Measurements from ENCODE around the gene OR6B3. TPM values are rescaled to one million over a fixed set of nuclear protein-coding genes. Genes with fewer than 3 reads are reported as not detected.

OR6B3 gene
- total RNA-seq, 3 donors from 2014 or later (not counting 1 experiment from before 2014, with no cell fraction given), result not detected

- H3K27ac ChIP-seq (ENCODE audit: low read length), result no peak overlapping the region
- DNase-seq (no peak), ATAC-seq (no peak)
- no peak for TF ChIP-seq CTCF (IDR thresholded peaks at IDR 0.05)
- no peaks in the 10 kb centered on the region for H3K36me3 ChIP-seq (ENCODE audit: control insufficient read depth, insufficient read depth, low read length)
- no peak overlapping the region for H3K4me3 ChIP-seq (ENCODE audit: low read length)
- H3K9me3 ChIP-seq (ENCODE audit: control insufficient read depth, insufficient read depth, low read length), result no peaks in the 10 kb centered on the region
- H3K9me3 Mint-ChIP-seq, result no peaks in the 10 kb centered on the region
- no peak overlapping the region for H3K4me3 Mint-ChIP-seq
- peaks cover 0 to 4% of the 10 kb centered on the region in 2 donors for H3K4me1 Mint-ChIP-seq
- intact Hi-C loops (cut with micrococcal nuclease), result no loop called here
- no peaks in the 10 kb centered on the region for H3K27me3 ChIP-seq (ENCODE audit: control insufficient read depth, insufficient read depth, low read length)
- no peaks in the 10 kb centered on the region for H3K4me1 ChIP-seq (ENCODE audit: control insufficient read depth, insufficient read depth, low read length)
- no peak overlapping the region for H3K27ac Mint-ChIP-seq
- H3K36me3 Mint-ChIP-seq, result no peaks in the 10 kb centered on the region
- peaks cover 27 to 42% of the 10 kb centered on the region in 2 donors for H3K27me3 Mint-ChIP-seq (ENCODE audit: low read depth in 2 of 2)
- 51% methylated on average over 13 of the region's 13 CpGs for WGBS (ENCODE audit: insufficient coverage)
These were observed 2.0 kb upstream of the OR6B3 start for GRCh38 chr2:240055177-240055917.

- intact Hi-C loops (cut with micrococcal nuclease), result no loop called here
- Histone ChIP-seq H3K9me3 (ENCODE audit: control insufficient read depth, insufficient read depth, low read length) (no peaks in the 10 kb centered on the region), H3K27me3 (ENCODE audit: control insufficient read depth, insufficient read depth, low read length) (no peaks in the 10 kb centered on the region), H3K4me1 (ENCODE audit: control insufficient read depth, insufficient read depth, low read length) (no peaks in the 10 kb centered on the region), H3K27ac (ENCODE audit: low read length) (no peak overlapping the region), H3K4me3 (ENCODE audit: low read length) (no peak overlapping the region), H3K36me3 (ENCODE audit: control insufficient read depth, insufficient read depth, low read length) (no peaks in the 10 kb centered on the region)
- no peak for TF ChIP-seq CTCF (IDR thresholded peaks at IDR 0.05)
- Mint-ChIP-seq H3K9me3 (no peaks in the 10 kb centered on the region), H3K27ac (no peak overlapping the region), H3K4me1 (peaks cover 0 to 4% of the 10 kb centered on the region in 2 donors), H3K4me3 (no peak overlapping the region), H3K27me3 (ENCODE audit: low read depth in 2 of 2) (peaks cover 36 to 50% of the 10 kb centered on the region in 2 donors), H3K36me3 (no peaks in the 10 kb centered on the region)
- WGBS (ENCODE audit: insufficient coverage), result 86% methylated on average over 12 of the region's 12 CpGs
- no peak for ATAC-seq
- DNase-seq, result no peak
These were observed 797 bp downstream of the OR6B3 start for GRCh38 chr2:240052524-240052923.

- Mint-ChIP-seq H3K36me3 (no peaks in the 10 kb centered on the region), H3K9me3 (no peaks in the 10 kb centered on the region), H3K4me1 (peaks cover 0 to 4% of the 10 kb centered on the region in 2 donors), H3K4me3 (no peak overlapping the region), H3K27ac (no peak overlapping the region), H3K27me3 (ENCODE audit: low read depth in 2 of 2) (peaks cover 36 to 56% of the 10 kb centered on the region in 2 donors)
- WGBS (ENCODE audit: insufficient coverage), result 82% methylated on average over 4 of the region's 4 CpGs
- no peak for TF ChIP-seq CTCF (IDR thresholded peaks at IDR 0.05)
- Histone ChIP-seq H3K27me3 (ENCODE audit: control insufficient read depth, insufficient read depth, low read length) (no peaks in the 10 kb centered on the region), H3K9me3 (ENCODE audit: control insufficient read depth, insufficient read depth, low read length) (no peaks in the 10 kb centered on the region), H3K27ac (ENCODE audit: low read length) (no peak overlapping the region), H3K36me3 (ENCODE audit: control insufficient read depth, insufficient read depth, low read length) (no peaks in the 10 kb centered on the region), H3K4me1 (ENCODE audit: control insufficient read depth, insufficient read depth, low read length) (no peaks in the 10 kb centered on the region), H3K4me3 (ENCODE audit: low read length) (no peak overlapping the region)
- no peak for ATAC-seq
- intact Hi-C loops (cut with micrococcal nuclease), result no loop called here
- no peak for DNase-seq
These were observed 1.6 kb downstream of the OR6B3 start for GRCh38 chr2:240051697-240052096.

- no peaks in the 10 kb centered on the region for H3K36me3 Mint-ChIP-seq
- H3K27me3 Mint-ChIP-seq (ENCODE audit: low read depth in 2 of 2), result peaks cover 31 to 53% of the 10 kb centered on the region in 2 donors
- no peak overlapping the region for H3K27ac Mint-ChIP-seq
- ATAC-seq (no peak), DNase-seq (no peak)
- intact Hi-C loops (cut with micrococcal nuclease), result no loop called here
- Histone ChIP-seq H3K4me1 (ENCODE audit: control insufficient read depth, insufficient read depth, low read length) (no peaks in the 10 kb centered on the region), H3K36me3 (ENCODE audit: control insufficient read depth, insufficient read depth, low read length) (no peaks in the 10 kb centered on the region), H3K27me3 (ENCODE audit: control insufficient read depth, insufficient read depth, low read length) (no peaks in the 10 kb centered on the region), H3K27ac (ENCODE audit: low read length) (no peak overlapping the region), H3K4me3 (ENCODE audit: low read length) (no peak overlapping the region), H3K9me3 (ENCODE audit: control insufficient read depth, insufficient read depth, low read length) (no peaks in the 10 kb centered on the region)
- 87% methylated on average over 12 of the region's 12 CpGs for WGBS (ENCODE audit: insufficient coverage)
- no peak overlapping the region for H3K4me3 Mint-ChIP-seq
- no peak for TF ChIP-seq CTCF (IDR thresholded peaks at IDR 0.05)
- H3K9me3 Mint-ChIP-seq, result no peaks in the 10 kb centered on the region
- H3K4me1 Mint-ChIP-seq, result peaks cover 0 to 2% of the 10 kb centered on the region in 2 donors
These were observed 3.0 kb downstream of the OR6B3 start for GRCh38 chr2:240050278-240050677.

Data from natural killer cell (primary cell).